ENCODE results near the gene RYR1. TPM values are rescaled to one million over a fixed set of nuclear protein-coding genes. Genes with fewer than 3 reads are reported as not detected.

RYR1 gene
- total RNA-seq, 2 experiments from 2014 or later: 2.6 to 3.9 TPM

DNA sequence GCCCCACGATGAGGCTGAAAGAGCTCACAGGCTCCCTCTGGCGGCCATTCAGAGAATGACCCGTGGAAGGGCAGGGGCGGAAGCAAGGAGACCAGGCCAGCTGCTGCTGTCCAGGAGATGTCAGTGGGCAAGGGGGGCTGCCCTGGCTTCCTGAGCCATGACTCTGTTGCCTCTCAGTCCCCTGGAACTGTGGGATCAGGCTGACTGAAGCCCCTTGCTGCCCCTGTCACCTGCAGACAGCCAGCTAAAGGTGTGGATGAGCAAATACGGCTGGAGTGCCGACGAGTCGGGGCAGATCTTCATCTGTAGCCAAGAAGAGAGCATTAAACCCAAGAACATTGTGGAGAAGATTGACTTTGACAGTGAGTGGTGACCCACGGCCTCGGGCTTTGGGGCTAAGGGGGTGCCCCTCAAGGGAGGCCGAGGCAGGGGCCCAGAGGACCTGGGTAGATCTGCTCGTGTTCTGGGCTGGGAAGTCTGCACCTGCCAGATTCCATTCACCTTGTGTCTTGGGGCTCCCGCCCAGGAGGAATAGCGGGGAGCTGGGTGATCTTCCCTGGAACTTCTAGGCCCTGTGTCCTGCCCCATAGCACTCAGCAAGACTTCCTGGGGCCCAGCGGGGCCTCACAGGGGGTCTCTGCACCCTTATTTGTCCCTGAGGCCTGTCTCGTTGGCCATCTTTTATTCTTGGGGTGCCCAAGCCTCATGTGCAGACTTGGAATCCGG, 201.4 kb downstream of the RYR1 start:
- Mint-ChIP-seq H3K27me3 (no peaks in the 10 kb centered on the region), H3K36me3 (ENCODE audit: low read depth) (peaks cover 47% of the 10 kb centered on the region), H3K4me3 (no peak overlapping the region), H3K27ac (peak overlapping the region; percentile 87), H3K9me3 (no peaks in the 10 kb centered on the region), H3K4me1 (peaks cover 50% of the 10 kb centered on the region)
- ChIA-PET POLR2A (interaction anchor here (0.6 to 2.5 kb wide), 12 partner anchors 12 to 232 kb away, joined by 3 to 11 read pairs (median 4); partner anchors contain the start of genes ACTN4, EIF3K, FAM98C and MAP4K1), CTCF (interaction anchor here (0.6 to 5.3 kb wide), 34 partner anchors 9 to 296 kb away, joined by 3 to 54 read pairs (median 4); partner anchors contain the start of genes ACTN4, EIF3K, FAM98C and MAP4K1)
- DNase-seq: peak; percentile 81

GRCh38 chr19:38635483-38636399, 202.2 kb downstream of the RYR1 start:
- Mint-ChIP-seq H3K4me3 (peak overlapping the region; percentile 21), H3K36me3 (ENCODE audit: low read depth) (peaks cover 45% of the 10 kb centered on the region), H3K9me3 (no peaks in the 10 kb centered on the region), H3K4me1 (peaks cover 56% of the 10 kb centered on the region), H3K27ac (peak overlapping the region; percentile 87), H3K27me3 (no peaks in the 10 kb centered on the region)
- no peak for DNase-seq
- CTCF ChIA-PET: interaction anchor here (0.8 to 5.3 kb wide), 18 partner anchors 8 to 261 kb away, joined by 3 to 54 read pairs (median 4); partner anchors contain the start of genes ACTN4, EIF3K, FAM98C and MAP4K1
- POLR2A ChIA-PET: interaction anchor here (1.0 to 3.9 kb wide), 13 partner anchors 11 to 262 kb away, joined by 3 to 30 read pairs (median 4); partner anchors contain the start of genes ACTN4, EIF3K, FAM98C and MAP4K1

Other genes starting within 250 kb of the RYR1 start
- gene DPF1, start 209.5 kb upstream of the RYR1 start, total RNA-seq: under 1 TPM; 0.40 to 0.55 TPM
- not detected for gene PPP1R14A, start 177.3 kb upstream of the RYR1 start, total RNA-seq
- 1 to 10 TPM; 7.3 to 8.0 TPM for gene SPINT2, start 169.1 kb upstream of the RYR1 start, total RNA-seq
- gene C19orf33, start 129.4 kb upstream of the RYR1 start, total RNA-seq: under 1 TPM; 0.55 to 0.71 TPM
- gene YIF1B, start 117.7 kb upstream of the RYR1 start, total RNA-seq: 10 to 100 TPM; 75.4 to 76.1 TPM
- gene KCNK6, start 113.8 kb upstream of the RYR1 start, total RNA-seq: 10 to 100 TPM; 14.3 to 14.4 TPM
- gene CATSPERG, start 97.9 kb upstream of the RYR1 start, total RNA-seq: 1 to 10 TPM; 5.3 to 5.7 TPM
- 100 to 1,000 TPM; 167 to 178 TPM for gene PSMD8, start 59.1 kb upstream of the RYR1 start, total RNA-seq
- gene GGN, start 45.7 kb upstream of the RYR1 start, total RNA-seq: under 1 TPM; 0.28 to 0.40 TPM
- 1 to 10 TPM; 2.1 to 3.8 TPM for gene SPRED3, start 45.0 kb upstream of the RYR1 start, total RNA-seq
- 10 to 100 TPM; 34.7 to 36.5 TPM for gene FAM98C, start 30.6 kb upstream of the RYR1 start, total RNA-seq
- 10 to 100 TPM; 19.5 to 20.0 TPM for gene RASGRP4, start 7.5 kb upstream of the RYR1 start, total RNA-seq
- gene MAP4K1, start 184.3 kb downstream of the RYR1 start, total RNA-seq: 100 to 1,000 TPM; 374 to 383 TPM
- 100 to 1,000 TPM; 297 TPM for gene EIF3K, start 185.5 kb downstream of the RYR1 start, total RNA-seq
- gene ACTN4, start 214.0 kb downstream of the RYR1 start, total RNA-seq: 100 to 1,000 TPM; 532 to 534 TPM

Measured in activated CD4-positive, alpha-beta memory T cell treated with anti-CD3 and anti-CD28 coated beads, Interleukin-2, amount 10 ng/mL, durations not matched to agents 7 days and 5 days (primary cell).